GM12878 (cell line): ENCODE data around the gene B4GALNT4. TPM values are rescaled to one million over a fixed set of nuclear protein-coding genes. Genes with fewer than 3 reads are reported as not detected.
A peak's percentile ranks its signal among the peaks of the same experiment; 100 is the strongest.

Experiments
- BCL11A ChIP-seq: IDR thresholded peaks from 2 replicates; pipeline ENCODE4 v1.6.1; 2011; ENCODE audit warnings: low read depth, low read length
- CHD2 ChIP-seq: IDR thresholded peaks from 2 replicates; pipeline ENCODE4 v1.6.1; 2011; ENCODE audit warnings: low read depth, low read length, improper control_type of control experiment, borderline replicate concordance
- CHD4 ChIP-seq: fragments of 200-600 bp; sonication (generic); IDR thresholded peaks from 2 replicates; pipeline ENCODE4 v1.6.1; 2016; ENCODE audit warnings: mild to moderate bottlenecking
- ETV6 ChIP-seq, 2 experiments: fragments of 450-650 bp in 1 of 2; IDR thresholded peaks in 1 of 2; conservative IDR thresholded peaks in 1 of 2; 2 replicates each; pipeline ENCODE4 v1.6.1; 2014; ENCODE audit warnings: antibody characterized with exemption in 1 of 2, borderline replicate concordance in 1 of 2, low read depth in 1 of 2, mild to moderate bottlenecking in 1 of 2, moderate library complexity in 1 of 2
- IRF4 ChIP-seq: IDR thresholded peaks from 2 replicates; pipeline ENCODE4 v1.6.1; 2011; ENCODE audit warnings: low read depth, low read length
- NBN ChIP-seq: fragments of 450-650 bp; IDR thresholded peaks from 2 replicates; pipeline ENCODE4 v1.6.1; 2016
- RAD21 ChIP-seq: IDR thresholded peaks from 2 replicates; pipeline ENCODE4 v1.6.1; 2011; ENCODE audit warnings: mild to moderate bottlenecking, low read depth, low read length, moderate library complexity; ENCODE audit not compliant: insufficient read depth
- RELB ChIP-seq: fragments of 450-650 bp; IDR thresholded peaks from 2 replicates; pipeline ENCODE4 v1.6.1; 2017; ENCODE audit warnings: low read depth, mild to moderate bottlenecking, moderate library complexity
- SMARCA5 ChIP-seq: fragments of 450-650 bp; IDR thresholded peaks from 2 replicates; pipeline ENCODE4 v1.6.1; 2017; ENCODE audit warnings: mild to moderate bottlenecking
- TBL1XR1 ChIP-seq: IDR thresholded peaks from 2 replicates; pipeline ENCODE4 v1.6.1; 2012; ENCODE audit warnings: low read depth, low read length, improper control_type of control experiment
- ZNF217 ChIP-seq: fragments of 450-650 bp; IDR thresholded peaks from 2 replicates; pipeline ENCODE4 v1.6.1; 2017; ENCODE audit warnings: antibody characterized with exemption, mild to moderate bottlenecking
- ZNF622 ChIP-seq: fragments of 450-650 bp; IDR thresholded peaks from 2 replicates; pipeline ENCODE4 v1.6.1; 2017; ENCODE audit warnings: mild to moderate bottlenecking, inconsistent platforms
- polyA plus RNA-seq, 11 experiments: library from polyadenylated mRNA; depleted of rRNA in 4 of 11; unstranded in 6 of 11; stranded (reverse) in 5 of 11; fragments of >200 nt; fragmentation: Nextera tagmentation in 4 of 11; fragmentation: Illumina TruSeq in 1 of 11; extraction: Ambion mirVana in 4 of 11; extraction: Trizol in 1 of 11; gene quantifications; 1 replicate in 1 of 11; 2 replicates in 10 of 11; pipeline versions ENCODE4 v1.2.1 to v1.2.3, GENCODE V29; 2011 to 2016; ENCODE audit warnings: inconsistent platforms in 2 of 11, missing spikeins in 2 of 11, low read depth in 1 of 11
- total RNA-seq, 4 experiments: library from RNA; depleted of rRNA in 3 of 4; stranded (reverse); fragments of >200 nt in 3 of 4; fragmentation: Illumina TruSeq in 1 of 4; extraction: Trizol in 1 of 4; gene quantifications; 2 replicates each; pipeline versions ENCODE4 v1.2.1 to v1.2.3, GENCODE V29; 2013 to 2021
- TF ChIP-seq, protein P1 (sequence below): fragments of 150-350 bp; IDR thresholded peaks from 2 replicates; pipeline ENCODE4 v1.6.1; 2016; ENCODE audit warnings: low read depth, low read length
- TF ChIP-seq, protein P2 (sequence below): IDR thresholded peaks from 2 replicates; pipeline ENCODE4 v1.6.1; 2012; ENCODE audit warnings: improper control_type of control experiment, low read depth, low read length; ENCODE audit not compliant: insufficient replicate concordance
- TF ChIP-seq, protein P3 (sequence below): fragments of 450-650 bp; IDR thresholded peaks from 2 replicates; pipeline ENCODE4 v1.6.1; 2016; ENCODE audit warnings: mild to moderate bottlenecking

B4GALNT4 gene
- total and polyA plus RNA-seq, 10 of the 15 experiments (the other 5 are each of a cell fraction or from before 2014, with no cell fraction given), result 0.04 to 0.82 (median 0.40) TPM; not detected in 6

DNA sequence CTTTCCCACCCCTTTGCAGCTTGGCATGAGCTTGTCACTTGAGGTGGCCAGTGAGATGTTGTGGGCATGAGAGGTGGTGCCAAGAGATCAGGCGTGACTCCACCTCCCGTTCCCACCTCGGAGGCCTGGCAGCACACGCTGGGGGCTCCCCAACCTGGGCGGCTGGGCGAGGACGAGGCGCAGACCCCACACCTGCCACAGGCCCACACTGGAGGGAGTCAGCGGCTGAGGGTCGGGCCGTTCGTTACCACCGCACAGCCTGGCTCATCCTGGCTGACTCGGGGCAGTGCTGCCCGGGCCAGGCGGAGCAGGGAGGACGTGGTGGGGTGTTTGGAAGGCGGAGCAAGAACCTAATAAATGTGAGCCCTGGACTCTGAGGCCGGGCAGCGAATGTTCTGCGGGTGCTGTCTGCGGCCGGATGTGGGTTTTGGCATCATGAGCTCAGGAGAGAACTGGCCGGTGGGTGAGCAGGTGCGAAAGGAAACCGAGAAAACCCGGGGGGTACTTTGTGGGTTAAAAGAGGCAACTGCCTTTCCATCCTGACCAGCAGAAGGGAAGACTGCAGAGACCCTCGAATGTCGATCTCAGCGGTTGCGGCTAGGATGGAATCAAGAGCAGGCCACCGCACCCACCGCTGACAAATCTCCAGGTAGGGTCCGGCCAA is 38.5 kb upstream of the B4GALNT4 start (continued):
- TF ChIP-seq, protein P1, sequence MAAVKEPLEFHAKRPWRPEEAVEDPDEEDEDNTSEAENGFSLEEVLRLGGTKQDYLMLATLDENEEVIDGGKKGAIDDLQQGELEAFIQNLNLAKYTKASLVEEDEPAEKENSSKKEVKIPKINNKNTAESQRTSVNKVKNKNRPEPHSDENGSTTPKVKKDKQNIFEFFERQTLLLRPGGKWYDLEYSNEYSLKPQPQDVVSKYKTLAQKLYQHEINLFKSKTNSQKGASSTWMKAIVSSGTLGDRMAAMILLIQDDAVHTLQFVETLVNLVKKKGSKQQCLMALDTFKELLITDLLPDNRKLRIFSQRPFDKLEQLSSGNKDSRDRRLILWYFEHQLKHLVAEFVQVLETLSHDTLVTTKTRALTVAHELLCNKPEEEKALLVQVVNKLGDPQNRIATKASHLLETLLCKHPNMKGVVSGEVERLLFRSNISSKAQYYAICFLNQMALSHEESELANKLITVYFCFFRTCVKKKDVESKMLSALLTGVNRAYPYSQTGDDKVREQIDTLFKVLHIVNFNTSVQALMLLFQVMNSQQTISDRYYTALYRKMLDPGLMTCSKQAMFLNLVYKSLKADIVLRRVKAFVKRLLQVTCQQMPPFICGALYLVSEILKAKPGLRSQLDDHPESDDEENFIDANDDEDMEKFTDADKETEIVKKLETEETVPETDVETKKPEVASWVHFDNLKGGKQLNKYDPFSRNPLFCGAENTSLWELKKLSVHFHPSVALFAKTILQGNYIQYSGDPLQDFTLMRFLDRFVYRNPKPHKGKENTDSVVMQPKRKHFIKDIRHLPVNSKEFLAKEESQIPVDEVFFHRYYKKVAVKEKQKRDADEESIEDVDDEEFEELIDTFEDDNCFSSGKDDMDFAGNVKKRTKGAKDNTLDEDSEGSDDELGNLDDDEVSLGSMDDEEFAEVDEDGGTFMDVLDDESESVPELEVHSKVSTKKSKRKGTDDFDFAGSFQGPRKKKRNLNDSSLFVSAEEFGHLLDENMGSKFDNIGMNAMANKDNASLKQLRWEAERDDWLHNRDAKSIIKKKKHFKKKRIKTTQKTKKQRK, result no peak
- TF ChIP-seq CHD2, result peak; percentile 61; the same call in 1 of the 2 replicates
- TF ChIP-seq, protein P2, sequence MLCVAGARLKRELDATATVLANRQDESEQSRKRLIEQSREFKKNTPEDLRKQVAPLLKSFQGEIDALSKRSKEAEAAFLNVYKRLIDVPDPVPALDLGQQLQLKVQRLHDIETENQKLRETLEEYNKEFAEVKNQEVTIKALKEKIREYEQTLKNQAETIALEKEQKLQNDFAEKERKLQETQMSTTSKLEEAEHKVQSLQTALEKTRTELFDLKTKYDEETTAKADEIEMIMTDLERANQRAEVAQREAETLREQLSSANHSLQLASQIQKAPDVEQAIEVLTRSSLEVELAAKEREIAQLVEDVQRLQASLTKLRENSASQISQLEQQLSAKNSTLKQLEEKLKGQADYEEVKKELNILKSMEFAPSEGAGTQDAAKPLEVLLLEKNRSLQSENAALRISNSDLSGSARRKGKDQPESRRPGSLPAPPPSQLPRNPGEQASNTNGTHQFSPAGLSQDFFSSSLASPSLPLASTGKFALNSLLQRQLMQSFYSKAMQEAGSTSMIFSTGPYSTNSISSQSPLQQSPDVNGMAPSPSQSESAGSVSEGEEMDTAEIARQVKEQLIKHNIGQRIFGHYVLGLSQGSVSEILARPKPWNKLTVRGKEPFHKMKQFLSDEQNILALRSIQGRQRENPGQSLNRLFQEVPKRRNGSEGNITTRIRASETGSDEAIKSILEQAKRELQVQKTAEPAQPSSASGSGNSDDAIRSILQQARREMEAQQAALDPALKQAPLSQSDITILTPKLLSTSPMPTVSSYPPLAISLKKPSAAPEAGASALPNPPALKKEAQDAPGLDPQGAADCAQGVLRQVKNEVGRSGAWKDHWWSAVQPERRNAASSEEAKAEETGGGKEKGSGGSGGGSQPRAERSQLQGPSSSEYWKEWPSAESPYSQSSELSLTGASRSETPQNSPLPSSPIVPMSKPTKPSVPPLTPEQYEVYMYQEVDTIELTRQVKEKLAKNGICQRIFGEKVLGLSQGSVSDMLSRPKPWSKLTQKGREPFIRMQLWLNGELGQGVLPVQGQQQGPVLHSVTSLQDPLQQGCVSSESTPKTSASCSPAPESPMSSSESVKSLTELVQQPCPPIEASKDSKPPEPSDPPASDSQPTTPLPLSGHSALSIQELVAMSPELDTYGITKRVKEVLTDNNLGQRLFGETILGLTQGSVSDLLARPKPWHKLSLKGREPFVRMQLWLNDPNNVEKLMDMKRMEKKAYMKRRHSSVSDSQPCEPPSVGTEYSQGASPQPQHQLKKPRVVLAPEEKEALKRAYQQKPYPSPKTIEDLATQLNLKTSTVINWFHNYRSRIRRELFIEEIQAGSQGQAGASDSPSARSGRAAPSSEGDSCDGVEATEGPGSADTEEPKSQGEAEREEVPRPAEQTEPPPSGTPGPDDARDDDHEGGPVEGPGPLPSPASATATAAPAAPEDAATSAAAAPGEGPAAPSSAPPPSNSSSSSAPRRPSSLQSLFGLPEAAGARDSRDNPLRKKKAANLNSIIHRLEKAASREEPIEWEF, result no peak
- 0 out of 2 replicates have a peak, but pooled peaks have one; percentile 28 for TF ChIP-seq IRF4
- peak; percentile 57; the same call in 1 of the 2 replicates for TF ChIP-seq TBL1XR1
- peak; percentile 40; the same call in 1 of the 2 replicates for TF ChIP-seq RELB
- no peak for TF ChIP-seq CHD4
- no peak for TF ChIP-seq ZNF217
- TF ChIP-seq RAD21, result no peak
- TF ChIP-seq SMARCA5, result peak; percentile 81
- TF ChIP-seq, protein P3, sequence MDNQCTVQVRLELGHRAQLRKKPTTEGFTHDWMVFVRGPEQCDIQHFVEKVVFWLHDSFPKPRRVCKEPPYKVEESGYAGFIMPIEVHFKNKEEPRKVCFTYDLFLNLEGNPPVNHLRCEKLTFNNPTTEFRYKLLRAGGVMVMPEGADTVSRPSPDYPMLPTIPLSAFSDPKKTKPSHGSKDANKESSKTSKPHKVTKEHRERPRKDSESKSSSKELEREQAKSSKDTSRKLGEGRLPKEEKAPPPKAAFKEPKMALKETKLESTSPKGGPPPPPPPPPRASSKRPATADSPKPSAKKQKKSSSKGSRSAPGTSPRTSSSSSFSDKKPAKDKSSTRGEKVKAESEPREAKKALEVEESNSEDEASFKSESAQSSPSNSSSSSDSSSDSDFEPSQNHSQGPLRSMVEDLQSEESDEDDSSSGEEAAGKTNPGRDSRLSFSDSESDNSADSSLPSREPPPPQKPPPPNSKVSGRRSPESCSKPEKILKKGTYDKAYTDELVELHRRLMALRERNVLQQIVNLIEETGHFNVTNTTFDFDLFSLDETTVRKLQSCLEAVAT, result peak; percentile 89
- no peak for TF ChIP-seq ZNF622
- peak; percentile 66 for TF ChIP-seq BCL11A
- peak in 1 of 2 experiments; percentile 69; a peak in 1 of 4 replicates for TF ChIP-seq ETV6 (conservative IDR thresholded peaks at IDR 0.05 in 1 of 2, IDR thresholded peaks at IDR 0.05 in 1 of 2; ENCODE audit: borderline replicate concordance in 1 of 2, low read depth in 1 of 2)
- peak; percentile 54; the same call in 1 of the 2 replicates for TF ChIP-seq NBN
